CD4-positive, alpha-beta T cell treated with Interleukin-4 for 1 hour (primary cell): ENCODE data around the gene UMODL1.
A peak's percentile ranks its signal among the peaks of the same experiment; 100 is the strongest.

Experiments used
- DNase-seq, 2 donors: peaks; one replicate each; pipeline ENCODE4 v3.0.0-alpha.2; 2020 to 2022

UMODL1 gene

GRCh38 chr21:42153746-42154145 lies 82.6 kb downstream of the UMODL1 start:
- DNase-seq: no peak

- no peak for DNase-seq
These were observed 83.3 kb downstream of the UMODL1 start for GRCh38 chr21:42154237-42155044.

GRCh38 chr21:42155045-42155855 lies 84.1 kb downstream of the UMODL1 start:
- no peak for DNase-seq

GRCh38 chr21:42156690-42157605 lies 85.8 kb downstream of the UMODL1 start:
- DNase-seq: no peak

- no peak for DNase-seq
These were observed 86.6 kb downstream of the UMODL1 start for GRCh38 chr21:42157606-42158310.

GRCh38 chr21:42158846-42159245 lies 87.7 kb downstream of the UMODL1 start:
- DNase-seq: no peak

GRCh38 chr21:42159560-42160110 lies 88.5 kb downstream of the UMODL1 start:
- no peak for DNase-seq

- no peak for DNase-seq
These were observed 89.1 kb downstream of the UMODL1 start for GRCh38 chr21:42160111-42160721.

- no peak for DNase-seq
These were observed 89.6 kb downstream of the UMODL1 start for GRCh38 chr21:42160765-42161164.

GRCh38 chr21:42161401-42161955 lies 90.4 kb downstream of the UMODL1 start:
- DNase-seq: no peak

GRCh38 chr21:42161956-42162681 lies 91.0 kb downstream of the UMODL1 start:
- DNase-seq: no peak

- DNase-seq: no peak
These were observed 91.9 kb downstream of the UMODL1 start for GRCh38 chr21:42162831-42163510.

GRCh38 chr21:42163511-42163863 lies 92.4 kb downstream of the UMODL1 start:
- no peak for DNase-seq

GRCh38 chr21:42164064-42164789 lies 93.1 kb downstream of the UMODL1 start:
- DNase-seq: peak; percentile 65 to 68

GRCh38 chr21:42164818-42165217 lies 93.7 kb downstream of the UMODL1 start:
- DNase-seq: no peak

GRCh38 chr21:42165901-42166300 lies 94.8 kb downstream of the UMODL1 start:
- DNase-seq: no peak

- no peak for DNase-seq
These were observed 98.6 kb downstream of the UMODL1 start for GRCh38 chr21:42169758-42170157.

- no peak for DNase-seq
These were observed 100.3 kb downstream of the UMODL1 start for GRCh38 chr21:42171091-42172053.
